SK-N-MC (cell line): ENCODE data around the gene CRLF2.

ENCODE experiments used
- EZH2 ChIP-seq: fragments of 200-600 bp; sonication (generic); IDR thresholded peaks from one replicate; pipeline ENCODE4 v1.6.1; 2017; ENCODE audit warnings: antibody characterized with exemption
- FOXP2 ChIP-seq: optimal IDR thresholded peaks from 2 replicates; pipeline ENCODE3; 2011; ENCODE audit warnings: mild to moderate bottlenecking, moderate library complexity; ENCODE audit not compliant: insufficient read depth; ENCODE audit errors: extremely low read length, control extremely low read depth
- POLR2AphosphoS5 ChIP-seq: IDR thresholded peaks from 2 replicates; pipeline ENCODE4 v1.6.1; 2012; ENCODE audit warnings: mild to moderate bottlenecking, low read depth, low read length, borderline replicate concordance

GRCh38 chrX:1222531-1223241 lies 10.2 kb upstream of the CRLF2 start:
- TF ChIP-seq FOXP2 (no peak), EZH2 (no peak), POLR2AphosphoS5 (no peak)
